IMR-90 (cell line): ENCODE results near the gene DENND6B. TPM values are rescaled to one million over a fixed set of nuclear protein-coding genes. Genes with fewer than 3 reads are reported as not detected.

Experiments
- ATAC-seq: fragments of 200-7000 bp; cut with Tn5 transposase; 2 replicates; pipeline ENCODE4 v1.9.1; 2020; ENCODE audit warnings: low read depth, mild to moderate bottlenecking, moderate library complexity
- BruUV-seq: library from RNA; stranded (reverse); fragments of 400-500 nt; replicated peaks from 2 replicates; lab custom pipeline; 2021; lab: Mats Ljungman, UMichigan
- CTCF ChIA-PET: fragments of 300-600 bp; formaldehyde crosslinking; extraction: SDS; loops from one replicate; lab custom pipeline; 2021; ENCODE audit warnings: antibody characterized with exemption; lab: Yijun Ruan, JAX
- POLR2A ChIA-PET: fragments of 300-600 bp; sonication (Branson Sonifier 250); formaldehyde crosslinking; loops from one replicate; lab custom pipeline; 2022; ENCODE audit warnings: antibody characterized with exemption; ENCODE audit not compliant: unreplicated experiment; lab: Charles Lee
- DNase-seq: peaks from one replicate; pipeline ENCODE4 v3.0.0; 2013
- H2AFZ ChIP-seq: replicated peaks from 2 replicates; pipeline ENCODE3; 2013; ENCODE audit warnings: low read length, mild to moderate bottlenecking; ENCODE audit not compliant: poor library complexity
- H2AK5ac ChIP-seq: 2 replicates; pipeline ENCODE4 v1.6.1; 2013; ENCODE audit warnings: low read depth, low read length, inconsistent platforms
- H2AK9ac ChIP-seq: replicated peaks from 2 replicates; pipeline ENCODE3; 2013; ENCODE audit warnings: mild to moderate bottlenecking, low read depth, low read length, moderate library complexity; ENCODE audit not compliant: poor library complexity
- H2BK120ac ChIP-seq: 2 replicates; pipeline ENCODE4 v1.6.1; 2013; ENCODE audit warnings: low read depth, low read length, inconsistent platforms
- H2BK15ac ChIP-seq: 3 replicates; pipeline ENCODE4 v1.6.1; 2013; ENCODE audit warnings: low read depth, low read length, inconsistent platforms
- H2BK20ac ChIP-seq: 2 replicates; pipeline ENCODE4 v1.6.1; 2013; ENCODE audit warnings: low read depth, mild to moderate bottlenecking, inconsistent platforms, low read length, moderate library complexity
- H2BK5ac ChIP-seq: 2 replicates; pipeline ENCODE4 v1.6.1; 2013; ENCODE audit warnings: mild to moderate bottlenecking, low read depth, low read length, inconsistent platforms; ENCODE audit not compliant: poor library complexity, severe bottlenecking
- H3K14ac ChIP-seq: replicated peaks from 2 replicates; pipeline ENCODE4 v1.6.1; 2013; ENCODE audit warnings: low read depth, low read length, inconsistent platforms
- H3K18ac ChIP-seq: 2 replicates; pipeline ENCODE4 v1.6.1; 2013; ENCODE audit warnings: low read depth, low read length, control low read depth
- H3K23ac ChIP-seq: 2 replicates; pipeline ENCODE4 v1.6.1; 2013; ENCODE audit warnings: low read depth, low read length, inconsistent platforms
- H3K27ac ChIP-seq: 2 replicates; pipeline ENCODE4 v1.5.1; 2013; ENCODE audit warnings: mild to moderate bottlenecking, control low read depth, low read length; ENCODE audit not compliant: insufficient read depth
- H3K27me3 ChIP-seq: 2 replicates; pipeline ENCODE4 v1.6.1; 2013; ENCODE audit warnings: low read length; ENCODE audit not compliant: control insufficient read depth, insufficient read depth
- H3K36me3 ChIP-seq: 2 replicates; pipeline ENCODE4 v1.6.1; 2013; ENCODE audit warnings: low read length, mixed read lengths; ENCODE audit not compliant: control insufficient read depth, insufficient read depth
- H3K4ac ChIP-seq: 2 replicates; pipeline ENCODE4 v1.6.1; 2013; ENCODE audit warnings: low read depth, low read length, inconsistent platforms
- H3K4me1 ChIP-seq: 2 replicates; pipeline ENCODE4 v1.6.1; 2013; ENCODE audit warnings: low read length, mixed read lengths; ENCODE audit not compliant: control insufficient read depth, insufficient read depth
- H3K4me2 ChIP-seq: 2 replicates; pipeline ENCODE4 v1.6.1; 2013; ENCODE audit warnings: low read depth, mild to moderate bottlenecking, control low read depth, low read length, moderate library complexity
- H3K4me3 ChIP-seq: 2 replicates; pipeline ENCODE4 v1.5.1; 2013; ENCODE audit warnings: low read depth, mild to moderate bottlenecking, control low read depth, low read length, moderate library complexity; ENCODE audit not compliant: insufficient read depth
- H3K56ac ChIP-seq: 2 replicates; pipeline ENCODE4 v1.6.1; 2013; ENCODE audit warnings: low read length, inconsistent platforms; ENCODE audit not compliant: insufficient read depth; ENCODE audit errors: extremely low read depth
- H3K79me1 ChIP-seq, 2 experiments: 2 replicates each; pipeline ENCODE4 v1.6.1; 2013; ENCODE audit warnings: low read length in 2 of 2, inconsistent platforms in 1 of 2, low read depth in 1 of 2
- H3K9ac ChIP-seq: 2 replicates; pipeline ENCODE4 v1.6.1; 2013; ENCODE audit warnings: low read depth, low read length, control low read depth
- H3K9me1 ChIP-seq: 2 replicates; pipeline ENCODE4 v1.6.1; 2013; ENCODE audit warnings: low read length, inconsistent platforms; ENCODE audit not compliant: insufficient read depth
- H3K9me3 ChIP-seq: 2 replicates; pipeline ENCODE4 v1.6.1; 2013; ENCODE audit warnings: low read length; ENCODE audit not compliant: control insufficient read depth, insufficient read depth
- H4K20me1 ChIP-seq: 2 replicates; pipeline ENCODE4 v1.6.1; 2013; ENCODE audit warnings: low read length, inconsistent platforms; ENCODE audit not compliant: insufficient read depth
- H4K5ac ChIP-seq: 2 replicates; pipeline ENCODE4 v1.6.1; 2013; ENCODE audit warnings: mild to moderate bottlenecking, low read depth, low read length, control low read depth
- H4K8ac ChIP-seq, 2 experiments: 2 replicates each; pipeline ENCODE4 v1.6.1; 2013; ENCODE audit warnings: low read depth in 2 of 2, low read length in 2 of 2, control low read depth in 1 of 2, inconsistent platforms in 1 of 2
- H4K91ac ChIP-seq: 2 replicates; pipeline ENCODE4 v1.6.1; 2013; ENCODE audit warnings: low read depth, low read length, inconsistent platforms; ENCODE audit not compliant: insufficient read depth
- BHLHE40 ChIP-seq: fragments of 150-350 bp; IDR thresholded peaks from 2 replicates; pipeline ENCODE4 v1.6.1; 2016; ENCODE audit warnings: mild to moderate bottlenecking, low read depth, low read length
- CEBPB ChIP-seq: IDR thresholded peaks from 2 replicates; pipeline ENCODE4 v1.6.1; 2012; ENCODE audit warnings: low read depth, low read length, improper control_type of control experiment
- CHD1 ChIP-seq: IDR thresholded peaks from 2 replicates; pipeline ENCODE4 v1.6.1; 2012; ENCODE audit warnings: low read depth, low read length, improper control_type of control experiment
- FOS ChIP-seq: fragments of 150-350 bp; IDR thresholded peaks from 2 replicates; pipeline ENCODE4 v1.6.1; 2016; ENCODE audit warnings: low read depth, low read length
- MAFK ChIP-seq: IDR thresholded peaks from 2 replicates; pipeline ENCODE4 v1.6.1; 2012; ENCODE audit warnings: low read depth, low read length, improper control_type of control experiment
- MAZ ChIP-seq: IDR thresholded peaks from 2 replicates; pipeline ENCODE4 v1.6.1; 2012; ENCODE audit warnings: low read depth, mild to moderate bottlenecking, low read length, improper control_type of control experiment, moderate library complexity, borderline replicate concordance
- MXI1 ChIP-seq: IDR thresholded peaks from 2 replicates; pipeline ENCODE4 v1.6.1; 2012; ENCODE audit warnings: low read depth, mild to moderate bottlenecking, low read length, moderate library complexity, borderline replicate concordance
- NFE2L2 ChIP-seq: fragments of 150-350 bp; IDR thresholded peaks from 2 replicates; pipeline ENCODE4 v1.6.1; 2016; ENCODE audit warnings: low read depth, mild to moderate bottlenecking, low read length
- POLR2A ChIP-seq: IDR thresholded peaks from 2 replicates; pipeline ENCODE4 v1.6.1; 2012; ENCODE audit warnings: mild to moderate bottlenecking, low read depth, low read length
- RAD21 ChIP-seq: IDR thresholded peaks from 2 replicates; pipeline ENCODE4 v1.6.1; 2012; ENCODE audit warnings: low read length, improper control_type of control experiment
- RCOR1 ChIP-seq: IDR thresholded peaks from 2 replicates; pipeline ENCODE4 v1.6.1; 2012; ENCODE audit warnings: mild to moderate bottlenecking, low read length, improper control_type of control experiment; ENCODE audit not compliant: insufficient replicate concordance
- RFX5 ChIP-seq: IDR thresholded peaks from 2 replicates; pipeline ENCODE4 v1.8.0; 2012; ENCODE audit warnings: low read depth, mild to moderate bottlenecking, low read length, moderate library complexity
- WGBS, 2 experiments: methylation state at CpG; one replicate each; pipeline versions ENCODE4 v1.1.5 to v1.1.7; 2013; ENCODE audit warnings: missing lambda C conversion rate in 2 of 2; ENCODE audit not compliant: insufficient read length in 1 of 2; ENCODE audit errors: extremely low coverage in 2 of 2; 5-methylcytosine and 5-hydroxymethylcytosine counted together
- dilution Hi-C: fragments of 300-500 bp; cut with HindIII; formaldehyde crosslinking; loops from one replicate; pipeline ENCODE4 v1.14.3; 2018; ENCODE audit warnings: low sequenced_read_pairs; ENCODE audit not compliant: unreplicated experiment
- in situ Hi-C: fragments of 300-500 bp; cut with MboI; formaldehyde crosslinking; loops from 3 replicates; pipeline ENCODE4 v1.14.3; 2019; ENCODE audit warnings: low sequenced_read_pairs, inconsistent platforms, mixed read lengths
- intact Hi-C: fragments of 100-400 bp; cut with micrococcal nuclease; formaldehyde crosslinking; loops from 2 replicates; pipeline ENCODE4 v1.10.0; 2022
- polyA plus RNA-seq, 3 experiments: library from polyadenylated mRNA; depleted of rRNA; stranded (reverse); fragments of >200 nt; gene quantifications; 2 replicates each; pipeline ENCODE4 v1.2.3, GENCODE V29; 2012; ENCODE audit warnings: low replicate concordance in 1 of 3
- total RNA-seq: library from RNA; depleted of rRNA; stranded (reverse); fragments of >200 nt; gene quantifications from 2 replicates; pipeline ENCODE4 v1.2.3, GENCODE V29; 2012
- TF ChIP-seq, protein P1 (sequence below): conservative IDR thresholded peaks from 2 replicates; pipeline ENCODE4 v1.5.1; 2012; ENCODE audit warnings: mild to moderate bottlenecking, low read depth, low read length, improper control_type of control experiment
- TF ChIP-seq, protein P2 (sequence below): fragments of 150-350 bp; IDR thresholded peaks from 2 replicates; pipeline ENCODE4 v1.6.1; 2017; ENCODE audit warnings: mild to moderate bottlenecking, antibody characterized with exemption, low read length, low read depth
- TF ChIP-seq, protein P3 (sequence below): fragments of 150-350 bp; IDR thresholded peaks from 2 replicates; pipeline ENCODE4 v1.6.1; 2016; ENCODE audit warnings: low read depth, mild to moderate bottlenecking, low read length, moderate library complexity, borderline replicate concordance

Gene DENND6B
- total and polyA plus RNA-seq, 2 of the 4 experiments (the other 2 are of a cell fraction), result 0.36 to 4.9 TPM

DNA sequence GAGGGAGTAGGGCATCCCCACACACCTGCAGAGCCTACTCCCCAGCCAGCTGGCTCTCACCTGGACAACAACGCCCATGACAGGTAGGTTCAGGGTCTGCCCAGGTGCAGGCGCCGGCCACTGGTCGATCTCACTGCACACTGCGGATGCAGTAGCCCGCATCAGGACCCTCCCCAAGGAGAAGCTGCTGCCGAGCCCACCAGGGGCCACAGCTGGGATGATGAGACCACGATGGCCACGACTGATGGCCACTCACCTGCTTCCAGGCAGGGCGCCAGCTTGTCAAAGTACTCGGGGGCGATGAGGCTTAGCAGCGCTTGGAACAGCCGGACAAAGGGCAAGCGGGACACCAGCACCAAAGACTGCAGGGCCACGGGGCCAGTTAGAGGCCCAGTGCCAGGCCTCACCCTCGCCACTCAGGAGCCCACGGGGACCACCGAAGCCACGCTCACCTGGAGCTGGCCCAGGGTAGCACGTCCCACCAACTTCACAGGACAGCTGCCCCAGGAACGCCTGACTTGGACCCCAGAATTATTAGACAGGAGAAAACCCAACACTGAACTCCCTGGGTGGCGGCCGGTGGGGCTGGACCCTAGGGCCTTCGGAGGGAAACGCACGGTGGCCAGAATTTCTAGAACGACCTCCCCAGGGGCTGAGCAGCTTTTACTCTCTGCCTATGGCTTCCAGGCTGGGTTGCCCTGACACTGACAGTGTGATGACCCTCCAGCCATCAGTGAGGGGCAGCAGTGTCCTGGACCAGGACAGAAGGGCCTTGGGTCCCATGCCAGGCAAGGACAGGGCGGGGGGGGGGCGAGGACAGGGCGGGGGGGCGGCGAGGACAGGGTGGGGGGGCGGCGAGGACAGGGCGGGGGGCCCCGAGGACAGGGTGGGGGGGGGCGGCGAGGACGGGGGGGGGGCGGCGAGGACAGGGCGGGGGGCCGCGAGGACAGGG, 10.4 kb downstream of the DENND6B start:
- Histone ChIP-seq H2AK5ac (peak overlapping the region; percentile 28; the same call in 1 of the 2 replicates), H3K14ac (no peak overlapping the region), H3K27me3 (peaks cover 3% of the 10 kb centered on the region; the same call in 1 of the 2 replicates), H2AK9ac (no peak overlapping the region), H3K9ac (no peak overlapping the region), H3K23ac (no peak overlapping the region), H2BK15ac (no peak overlapping the region), H2BK20ac (no peak overlapping the region), H3K4ac (no peak overlapping the region), H3K9me1 (no peaks in the 10 kb centered on the region), H3K18ac (no peak overlapping the region), H4K91ac (no peak overlapping the region), H2BK120ac (no peak overlapping the region), H3K36me3 (no peaks in the 10 kb centered on the region), H4K20me1 (no peaks in the 10 kb centered on the region), H3K79me1 (no peaks in the 10 kb centered on the region), H2AFZ (no peak overlapping the region), H3K4me2 (no peak overlapping the region), H2BK5ac (no peak overlapping the region), H3K27ac (no peak overlapping the region), H3K56ac (no peak overlapping the region), H4K5ac (no peak overlapping the region), H3K9me3 (no peaks in the 10 kb centered on the region), H3K4me1 (no peaks in the 10 kb centered on the region), H4K8ac (no peak overlapping the region), H3K4me3 (no peak overlapping the region)
- no TSS peak for BruUV-seq
- in situ Hi-C loops (no loop called here), intact Hi-C loops (no loop called here), dilution Hi-C loops (no loop called here)
- WGBS, 2 experiments, result 92% methylated on average over 19 of the region's 45 CpGs; no CpG with 5 or more reads in 1 of the 2 experiments
- ChIA-PET POLR2A (no interaction called here), CTCF (no interaction called here)
- ATAC-seq (no peak), DNase-seq (no peak)
- TF ChIP-seq MAFK (no peak), BHLHE40 (no peak), CHD1 (no peak), CEBPB (no peak), FOS (no peak), RAD21 (no peak), MAZ (no peak), POLR2A (no peak), RCOR1 (no peak), NFE2L2 (no peak), RFX5 (no peak), MXI1 (no peak)
- TF ChIP-seq, protein P1, sequence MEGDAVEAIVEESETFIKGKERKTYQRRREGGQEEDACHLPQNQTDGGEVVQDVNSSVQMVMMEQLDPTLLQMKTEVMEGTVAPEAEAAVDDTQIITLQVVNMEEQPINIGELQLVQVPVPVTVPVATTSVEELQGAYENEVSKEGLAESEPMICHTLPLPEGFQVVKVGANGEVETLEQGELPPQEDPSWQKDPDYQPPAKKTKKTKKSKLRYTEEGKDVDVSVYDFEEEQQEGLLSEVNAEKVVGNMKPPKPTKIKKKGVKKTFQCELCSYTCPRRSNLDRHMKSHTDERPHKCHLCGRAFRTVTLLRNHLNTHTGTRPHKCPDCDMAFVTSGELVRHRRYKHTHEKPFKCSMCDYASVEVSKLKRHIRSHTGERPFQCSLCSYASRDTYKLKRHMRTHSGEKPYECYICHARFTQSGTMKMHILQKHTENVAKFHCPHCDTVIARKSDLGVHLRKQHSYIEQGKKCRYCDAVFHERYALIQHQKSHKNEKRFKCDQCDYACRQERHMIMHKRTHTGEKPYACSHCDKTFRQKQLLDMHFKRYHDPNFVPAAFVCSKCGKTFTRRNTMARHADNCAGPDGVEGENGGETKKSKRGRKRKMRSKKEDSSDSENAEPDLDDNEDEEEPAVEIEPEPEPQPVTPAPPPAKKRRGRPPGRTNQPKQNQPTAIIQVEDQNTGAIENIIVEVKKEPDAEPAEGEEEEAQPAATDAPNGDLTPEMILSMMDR, result no peak
- TF ChIP-seq, protein P2, sequence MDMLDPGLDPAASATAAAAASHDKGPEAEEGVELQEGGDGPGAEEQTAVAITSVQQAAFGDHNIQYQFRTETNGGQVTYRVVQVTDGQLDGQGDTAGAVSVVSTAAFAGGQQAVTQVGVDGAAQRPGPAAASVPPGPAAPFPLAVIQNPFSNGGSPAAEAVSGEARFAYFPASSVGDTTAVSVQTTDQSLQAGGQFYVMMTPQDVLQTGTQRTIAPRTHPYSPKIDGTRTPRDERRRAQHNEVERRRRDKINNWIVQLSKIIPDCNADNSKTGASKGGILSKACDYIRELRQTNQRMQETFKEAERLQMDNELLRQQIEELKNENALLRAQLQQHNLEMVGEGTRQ, result no peak
- TF ChIP-seq, protein P3, sequence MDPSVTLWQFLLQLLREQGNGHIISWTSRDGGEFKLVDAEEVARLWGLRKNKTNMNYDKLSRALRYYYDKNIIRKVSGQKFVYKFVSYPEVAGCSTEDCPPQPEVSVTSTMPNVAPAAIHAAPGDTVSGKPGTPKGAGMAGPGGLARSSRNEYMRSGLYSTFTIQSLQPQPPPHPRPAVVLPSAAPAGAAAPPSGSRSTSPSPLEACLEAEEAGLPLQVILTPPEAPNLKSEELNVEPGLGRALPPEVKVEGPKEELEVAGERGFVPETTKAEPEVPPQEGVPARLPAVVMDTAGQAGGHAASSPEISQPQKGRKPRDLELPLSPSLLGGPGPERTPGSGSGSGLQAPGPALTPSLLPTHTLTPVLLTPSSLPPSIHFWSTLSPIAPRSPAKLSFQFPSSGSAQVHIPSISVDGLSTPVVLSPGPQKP, result no peak
